HG03520 (cell line): ENCODE results near the gene SIGLEC11.
"Not testable (repeated sequence)": the region's sequence is repeated elsewhere in the genome, so short reads cannot be mapped to it uniquely, and the experiment has no call there.

Source experiments
- ATAC-seq: cut with Tn5 transposase; IDR thresholded peaks from one replicate; pipeline ENCODE4 v1.9.1; 2021; ENCODE audit warnings: mild to moderate bottlenecking, moderate library complexity; ENCODE audit not compliant: unreplicated experiment

The SIGLEC11 gene

DNA sequence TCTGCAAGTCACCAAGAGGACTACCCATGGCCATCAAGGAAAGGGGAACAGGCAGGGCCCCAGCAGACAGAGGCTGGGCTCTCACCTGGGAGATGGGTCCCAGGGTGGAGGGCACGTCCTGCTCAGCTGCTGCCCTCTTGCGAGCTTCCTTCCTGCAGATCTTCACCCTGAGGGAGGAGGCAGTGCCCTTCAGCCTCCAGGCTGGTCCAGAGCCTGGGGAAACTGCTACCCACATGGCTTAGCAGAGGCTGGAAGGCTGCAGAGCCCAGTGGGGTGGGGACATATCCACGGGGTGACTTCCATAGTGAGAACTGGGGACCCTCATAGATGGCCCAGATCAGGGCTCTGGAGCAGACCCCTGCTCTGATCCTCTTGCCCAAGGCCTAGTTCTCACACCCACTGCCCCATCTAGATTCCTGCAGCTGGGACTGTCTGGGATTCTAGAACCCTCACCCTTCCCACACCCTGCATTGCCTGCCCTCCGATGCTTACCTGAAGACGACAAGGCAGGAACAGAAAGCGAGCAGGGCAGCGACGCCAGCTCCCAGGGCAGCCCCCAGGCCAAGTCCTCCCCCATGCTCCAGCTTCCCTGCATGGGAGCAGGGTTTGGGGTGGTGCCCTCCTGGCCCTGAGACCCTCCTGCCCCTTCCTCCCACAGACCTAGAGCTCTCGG lies 9.0 kb downstream of the SIGLEC11 start:
- ATAC-seq: no peak

DNA sequence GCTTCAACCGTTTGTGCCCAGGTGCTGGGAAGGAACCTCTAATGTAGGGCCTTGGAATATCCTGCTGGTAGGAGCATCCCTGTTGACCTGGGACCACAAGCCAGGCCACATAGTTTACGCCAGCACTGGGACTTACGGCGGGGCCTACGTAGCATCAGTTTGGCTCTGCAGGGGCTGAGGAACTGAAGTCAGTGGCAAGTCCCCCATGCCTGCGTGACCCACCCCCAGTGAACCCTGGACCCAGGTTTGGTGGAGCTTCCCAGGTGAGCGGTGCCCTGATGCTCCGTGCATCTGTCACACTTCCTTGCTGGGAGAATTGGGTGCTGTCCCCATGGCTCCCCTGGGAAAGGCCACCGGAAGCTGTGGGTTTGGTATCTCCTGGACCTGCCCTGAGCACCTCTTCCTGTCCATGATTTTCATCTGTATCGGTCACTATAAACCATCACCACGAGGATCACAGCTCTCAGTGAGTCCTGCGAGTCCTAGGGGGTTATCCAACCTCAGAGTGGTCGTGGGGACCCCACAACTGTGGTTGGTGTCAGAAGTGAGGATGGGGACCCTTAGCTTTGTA lies 9.9 kb downstream of the SIGLEC11 start:
- no peak for ATAC-seq

GRCh38 chr19:49950590-49950948 lies 10.4 kb downstream of the SIGLEC11 start:
- no peak for ATAC-seq

- no peak for ATAC-seq
Observed at GRCh38 chr19:49949742-49950589, 11.0 kb downstream of the SIGLEC11 start.

DNA sequence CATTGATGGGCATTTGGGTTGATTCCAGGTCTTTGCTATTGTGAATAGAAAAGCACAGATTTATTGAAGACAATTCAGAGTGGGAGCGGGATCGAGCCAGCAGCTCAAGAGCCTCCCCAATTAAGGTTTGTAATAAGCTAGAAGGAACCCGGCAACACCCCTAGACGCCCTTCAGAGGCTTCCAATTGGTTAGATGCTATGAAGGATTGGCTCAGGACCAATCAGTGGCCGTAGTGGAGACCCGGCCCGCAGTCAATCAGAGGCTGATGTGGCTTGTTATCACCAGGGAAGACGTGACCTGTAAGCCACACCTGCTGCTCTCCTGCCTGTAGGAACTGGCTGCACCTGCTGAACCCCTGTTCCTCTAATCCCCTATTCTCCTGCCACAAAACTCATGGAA lies 14.6 kb downstream of the SIGLEC11 start:
- ATAC-seq: no peak

- ATAC-seq: not testable (repeated sequence)
Observed at GRCh38 chr19:49944567-49944966, 16.4 kb downstream of the SIGLEC11 start.

- no peak for ATAC-seq
Observed at GRCh38 chr19:49940482-49940791, 20.5 kb downstream of the SIGLEC11 start.

GRCh38 chr19:49939721-49940481 lies 21.1 kb downstream of the SIGLEC11 start:
- ATAC-seq: no peak

GRCh38 chr19:49938662-49939061 lies 22.3 kb downstream of the SIGLEC11 start:
- ATAC-seq: no peak

- ATAC-seq: no peak
Observed at GRCh38 chr19:49937750-49938381, 23.1 kb downstream of the SIGLEC11 start.

DNA sequence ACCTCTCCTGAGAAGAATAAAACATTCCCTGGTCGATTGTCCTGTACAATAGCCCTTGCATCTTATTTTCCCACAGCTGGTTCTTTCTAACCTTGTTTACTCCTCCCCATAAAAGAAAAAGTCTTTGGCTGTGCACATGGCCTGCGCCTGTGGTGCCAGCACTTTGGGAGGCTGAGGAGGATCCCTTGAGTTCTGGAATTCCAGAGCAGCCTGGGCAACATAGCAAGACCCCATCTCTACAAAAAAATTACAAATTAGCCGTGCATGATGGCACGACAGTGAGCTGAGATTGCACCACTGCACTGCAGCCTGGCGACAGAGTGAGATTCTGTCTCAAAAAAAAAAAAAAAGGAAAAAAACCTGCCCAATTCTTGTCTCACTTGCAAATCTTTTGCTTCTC lies 24.4 kb downstream of the SIGLEC11 start:
- no peak for ATAC-seq

GRCh38 chr19:49933643-49934042 lies 27.3 kb downstream of the SIGLEC11 start:
- no peak for ATAC-seq

GRCh38 chr19:49932731-49933131 lies 28.2 kb downstream of the SIGLEC11 start:
- ATAC-seq: no peak

- no peak for ATAC-seq
Observed at GRCh38 chr19:49932041-49932451, 28.9 kb downstream of the SIGLEC11 start.

DNA sequence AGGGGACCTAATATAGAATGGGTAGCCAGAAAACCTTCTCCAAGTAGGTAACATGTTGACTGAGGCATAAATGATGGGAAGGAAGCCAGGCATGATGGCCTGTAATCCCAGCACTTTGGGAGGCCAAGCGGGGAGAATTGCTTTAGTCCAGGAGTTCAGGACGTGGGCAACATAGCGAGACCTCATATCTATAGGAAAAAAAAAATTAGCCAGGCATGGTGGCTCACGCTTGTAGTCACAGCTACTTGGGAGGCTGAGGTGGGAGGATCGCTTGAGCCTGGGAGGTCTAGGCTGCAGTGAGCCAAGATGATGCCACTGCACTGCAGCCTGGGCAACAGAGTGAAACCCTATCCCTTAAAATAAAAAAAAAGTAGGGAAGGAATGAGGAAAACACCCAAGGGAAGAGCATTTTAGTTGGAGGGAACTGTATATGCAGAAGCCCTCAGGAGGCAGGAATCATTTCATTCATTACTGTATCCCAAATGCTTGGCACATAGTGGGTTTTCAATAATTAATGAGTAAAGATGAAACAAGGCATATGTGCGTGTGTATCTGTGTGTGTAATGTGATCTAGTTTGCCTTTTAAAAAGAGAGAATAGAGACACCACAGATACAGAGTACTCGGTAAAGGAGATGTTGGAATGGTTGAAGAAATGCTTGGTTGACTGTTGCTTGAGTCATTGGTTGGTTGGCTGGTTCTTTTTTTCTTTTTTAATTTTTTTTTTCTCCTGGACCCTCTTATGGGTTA lies 29.5 kb downstream of the SIGLEC11 start:
- ATAC-seq: no peak

GRCh38 chr19:49930483-49931011 lies 30.4 kb downstream of the SIGLEC11 start:
- ATAC-seq: no peak

- ATAC-seq: no peak
Observed at GRCh38 chr19:49929611-49930482, 31.1 kb downstream of the SIGLEC11 start.

- no peak for ATAC-seq
Observed at GRCh38 chr19:49929121-49929610, 31.8 kb downstream of the SIGLEC11 start, which contains the start of the genes ATF5 and NUP62. TSS of gene ATF5 (plus strand) at chr19:49929205. CDS start at chr19:49930851, 1,646 bp downstream. TSS of gene NUP62 (minus strand) at chr19:49929504. CDS start at chr19:49909807, 19,697 bp downstream.
